Muscle of back (tissue), 11 donors: ENCODE results near the gene SHC3. TPM values are rescaled to one million over a fixed set of nuclear protein-coding genes. Genes with fewer than 3 reads are reported as not detected.

ENCODE experiments used
- DNase-seq, 3 donors: peaks; one replicate each; pipeline versions ENCODE4 v3.0.0 to v3.0.0-alpha.2; 2013
- polyA plus RNA-seq, 10 donors: library from polyadenylated mRNA; unstranded; fragments of 120-200 nt; gene quantifications; one replicate each; pipeline ENCODE4 v1.2.1, GENCODE V29; 2013; ENCODE audit not compliant: insufficient read length in 10 of 10

SHC3 gene
- polyA plus RNA-seq, 10 donors = 0.48 to 1.1 (median 0.77) TPM

- no peak for DNase-seq
Measured at GRCh38 chr9:88959727-88960469, 218.7 kb downstream of the SHC3 start.

GRCh38 chr9:88957526-88957925 is 221.1 kb downstream of the SHC3 start:
- no peak for DNase-seq

Other genes starting within 250 kb of the SHC3 start
- gene S1PR3, start 187.3 kb downstream of the SHC3 start, polyA plus RNA-seq = 10 to 100 TPM; 23.5 to 38.6 (median 31.2) TPM
- 10 to 100 TPM; 31.4 to 67.7 (median 41.0) TPM for gene CKS2, start 132.4 kb upstream of the SHC3 start, polyA plus RNA-seq
- 10 to 100 TPM; 24.9 to 56.7 (median 37.8) TPM for gene SECISBP2, start 139.7 kb upstream of the SHC3 start, polyA plus RNA-seq